ENCODE measurements around the gene ZNF281.

DNA sequence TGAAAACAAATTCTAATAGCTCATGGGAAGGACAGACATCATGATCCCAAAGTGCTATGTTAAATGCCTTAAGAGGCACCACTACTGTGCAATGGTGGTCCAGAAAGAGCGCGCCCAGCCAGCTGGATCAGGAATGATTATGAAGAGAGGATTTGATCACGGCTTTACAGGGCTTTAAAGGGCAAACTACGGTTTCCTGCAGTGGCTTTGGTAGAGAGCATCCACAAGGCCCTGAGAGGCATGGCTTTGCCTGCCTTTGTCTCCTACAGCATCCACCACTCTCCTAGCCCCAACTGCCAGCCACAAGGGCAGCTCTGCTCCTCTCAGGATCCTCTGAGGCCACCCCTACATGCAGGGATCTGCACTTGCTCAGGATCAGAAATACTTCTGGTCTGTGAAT, 40.7 kb downstream of the ZNF281 start:
- TF ChIP-seq ZNF274 (IDR thresholded peaks at IDR 0.05; ENCODE audit: low read depth, low read length) (no peak), YY1 (IDR thresholded peaks at IDR 0.05; ENCODE audit: extremely low read depth, insufficient replicate concordance, low read depth, low read length) (no peak), CTCF (IDR thresholded peaks at IDR 0.05 in 2 of 3, conservative IDR thresholded peaks at IDR 0.05 in 1 of 3; ENCODE audit: borderline replicate concordance in 1 of 3, insufficient read depth in 1 of 3, low read depth in 2 of 3, low read length in 2 of 3) (no peak), TCF7L2 (IDR thresholded peaks at IDR 0.05; ENCODE audit: borderline replicate concordance, extremely low read depth, insufficient read depth, insufficient read length) (no peak), ELF1 (IDR thresholded peaks at IDR 0.05; ENCODE audit: borderline replicate concordance, low read depth) (no peak), POLR2A (IDR thresholded peaks at IDR 0.05; ENCODE audit: borderline replicate concordance, extremely low read depth, insufficient read depth, insufficient read length) (no peak), JUND (IDR thresholded peaks at IDR 0.05) (no peak), EZH2 (IDR thresholded peaks at IDR 0.05) (no peak), SIN3A (IDR thresholded peaks at IDR 0.05; ENCODE audit: low read depth) (no peak)
- TF ChIP-seq, protein P1, sequence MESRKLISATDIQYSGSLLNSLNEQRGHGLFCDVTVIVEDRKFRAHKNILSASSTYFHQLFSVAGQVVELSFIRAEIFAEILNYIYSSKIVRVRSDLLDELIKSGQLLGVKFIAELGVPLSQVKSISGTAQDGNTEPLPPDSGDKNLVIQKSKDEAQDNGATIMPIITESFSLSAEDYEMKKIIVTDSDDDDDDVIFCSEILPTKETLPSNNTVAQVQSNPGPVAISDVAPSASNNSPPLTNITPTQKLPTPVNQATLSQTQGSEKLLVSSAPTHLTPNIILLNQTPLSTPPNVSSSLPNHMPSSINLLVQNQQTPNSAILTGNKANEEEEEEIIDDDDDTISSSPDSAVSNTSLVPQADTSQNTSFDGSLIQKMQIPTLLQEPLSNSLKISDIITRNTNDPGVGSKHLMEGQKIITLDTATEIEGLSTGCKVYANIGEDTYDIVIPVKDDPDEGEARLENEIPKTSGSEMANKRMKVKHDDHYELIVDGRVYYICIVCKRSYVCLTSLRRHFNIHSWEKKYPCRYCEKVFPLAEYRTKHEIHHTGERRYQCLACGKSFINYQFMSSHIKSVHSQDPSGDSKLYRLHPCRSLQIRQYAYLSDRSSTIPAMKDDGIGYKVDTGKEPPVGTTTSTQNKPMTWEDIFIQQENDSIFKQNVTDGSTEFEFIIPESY (IDR thresholded peaks at IDR 0.05; ENCODE audit: extremely low read depth, insufficient replicate concordance, low read length): no peak

All from HCT116 (cell line).